Gastroesophageal sphincter (tissue), 4 donors: Measurements from ENCODE around the gene EVL. TPM values are rescaled to one million over a fixed set of nuclear protein-coding genes. Genes with fewer than 3 reads are reported as not detected.

Experiments used
- ATAC-seq: fragments of 150-250 bp; one replicate; pipeline ENCODE4 v1.9.1; 2016; ENCODE audit warnings: mild to moderate bottlenecking, moderate library complexity
- H3K27ac ChIP-seq, 4 donors: fragments of 200-600 bp; sonication (generic) in 3 of 4; 1 replicate in 3 of 4; 2 replicates in 1 of 4; pipeline ENCODE4 v1.5.1; 2016 to 2019
- H3K27me3 ChIP-seq: fragments of 200-600 bp; sonication (generic); one replicate; pipeline ENCODE4 v1.5.1; 2019
- H3K36me3 ChIP-seq, 2 donors: fragments of 200-600 bp; sonication (generic); one replicate each; pipeline ENCODE4 v1.5.1; 2019; ENCODE audit warnings: control low read depth in 1 of 2
- H3K4me1 ChIP-seq, 3 donors: fragments of 200-600 bp; sonication (generic); 1 replicate in 2 of 3; 2 replicates in 1 of 3; pipeline ENCODE4 v1.5.1; 2016 to 2019; ENCODE audit warnings: control low read depth in 2 of 3
- H3K4me3 ChIP-seq, 2 donors: fragments of 200-600 bp; sonication (generic); one replicate each; pipeline ENCODE4 v1.5.1; 2019; ENCODE audit warnings: mild to moderate bottlenecking in 1 of 2, moderate library complexity in 1 of 2
- H3K9me3 ChIP-seq, 3 donors: fragments of 200-600 bp; sonication (generic); one replicate each; pipeline ENCODE4 v1.5.1; 2017 to 2019; ENCODE audit warnings: control low read depth in 2 of 3
- EP300 ChIP-seq: sonication (generic); formaldehyde crosslinking; IDR thresholded peaks from one replicate; pipeline ENCODE4 v1.6.1; 2017; ENCODE audit warnings: antibody characterized with exemption, mild to moderate bottlenecking
- POLR2A ChIP-seq, 2 donors: fragments of 450-650 bp; IDR thresholded peaks; one replicate each; pipeline ENCODE4 v1.6.1; 2017; ENCODE audit warnings: antibody characterized with exemption in 2 of 2, mild to moderate bottlenecking in 2 of 2, moderate library complexity in 1 of 2
- POLR2AphosphoS5 ChIP-seq: sonication (generic); formaldehyde crosslinking; IDR thresholded peaks from one replicate; pipeline ENCODE4 v1.6.1; 2017; ENCODE audit warnings: antibody characterized with exemption
- WGBS, 2 donors: methylation state at CpG; one replicate each; pipeline ENCODE4 v1.1.5; 2018; ENCODE audit warnings: low coverage in 1 of 2; 5-methylcytosine and 5-hydroxymethylcytosine counted together
- total RNA-seq, 4 donors: library from RNA; depleted of rRNA; stranded (reverse); fragments of >200 nt; gene quantifications; one replicate each; pipeline ENCODE4 v1.1.0, GENCODE V29; 2016
- TF ChIP-seq, protein P1 (sequence below), 4 experiments: fragments of 200-600 bp in 2 of 4; fragments of 450-650 bp in 2 of 4; sonication (generic) in 1 of 4; IDR thresholded peaks; one replicate each; pipeline ENCODE4 v1.5.1; 2017 to 2019; ENCODE audit warnings: antibody characterized with exemption in 4 of 4, mild to moderate bottlenecking in 2 of 4, moderate library complexity in 2 of 4

The EVL gene
- total RNA-seq, 4 donors from 2014 or later: 36.1 to 42.6 (median 38.5) TPM

DNA sequence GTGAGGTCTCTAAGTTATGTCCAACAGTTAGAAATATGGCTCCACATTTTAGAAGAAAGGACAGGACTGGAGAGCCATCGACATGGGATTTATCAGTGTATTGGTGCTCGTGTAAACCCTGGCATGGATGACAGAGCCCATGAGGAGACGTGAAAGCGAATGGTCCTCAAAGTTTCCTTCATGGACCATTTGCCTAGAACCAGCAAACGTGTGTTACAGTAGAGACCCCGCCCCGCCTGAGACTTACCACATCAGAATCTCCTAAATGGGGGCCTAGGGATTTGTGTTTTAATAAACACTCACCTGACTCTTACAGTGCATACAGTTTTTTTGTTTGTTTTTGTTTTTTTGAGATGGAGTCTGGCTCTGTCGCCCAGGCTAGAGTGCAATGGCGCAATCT is 12.2 kb downstream of the EVL start:
- WGBS, 2 donors: 89 to 94% methylated on average over 7 to 9 of the region's 9 CpGs
- H3K27me3 ChIP-seq: no peaks in the 10 kb centered on the region
- H3K36me3 ChIP-seq: no peaks in the 10 kb centered on the region
- TF ChIP-seq EP300 (no peak), POLR2AphosphoS5 (no peak), POLR2A (IDR thresholded peaks at IDR 0.05) (no peak)
- TF ChIP-seq, protein P1, sequence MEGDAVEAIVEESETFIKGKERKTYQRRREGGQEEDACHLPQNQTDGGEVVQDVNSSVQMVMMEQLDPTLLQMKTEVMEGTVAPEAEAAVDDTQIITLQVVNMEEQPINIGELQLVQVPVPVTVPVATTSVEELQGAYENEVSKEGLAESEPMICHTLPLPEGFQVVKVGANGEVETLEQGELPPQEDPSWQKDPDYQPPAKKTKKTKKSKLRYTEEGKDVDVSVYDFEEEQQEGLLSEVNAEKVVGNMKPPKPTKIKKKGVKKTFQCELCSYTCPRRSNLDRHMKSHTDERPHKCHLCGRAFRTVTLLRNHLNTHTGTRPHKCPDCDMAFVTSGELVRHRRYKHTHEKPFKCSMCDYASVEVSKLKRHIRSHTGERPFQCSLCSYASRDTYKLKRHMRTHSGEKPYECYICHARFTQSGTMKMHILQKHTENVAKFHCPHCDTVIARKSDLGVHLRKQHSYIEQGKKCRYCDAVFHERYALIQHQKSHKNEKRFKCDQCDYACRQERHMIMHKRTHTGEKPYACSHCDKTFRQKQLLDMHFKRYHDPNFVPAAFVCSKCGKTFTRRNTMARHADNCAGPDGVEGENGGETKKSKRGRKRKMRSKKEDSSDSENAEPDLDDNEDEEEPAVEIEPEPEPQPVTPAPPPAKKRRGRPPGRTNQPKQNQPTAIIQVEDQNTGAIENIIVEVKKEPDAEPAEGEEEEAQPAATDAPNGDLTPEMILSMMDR (IDR thresholded peaks at IDR 0.05): no peak
- ATAC-seq: no peak
- peaks cover 0 to 31% (median 3%) of the 10 kb centered on the region in 3 donors for H3K4me1 ChIP-seq
- H3K9me3 ChIP-seq: no peaks in the 10 kb centered on the region
- no peak overlapping the region for H3K4me3 ChIP-seq
- peak overlapping the region in 1 of 4 donors; percentile 14 for H3K27ac ChIP-seq

DNA sequence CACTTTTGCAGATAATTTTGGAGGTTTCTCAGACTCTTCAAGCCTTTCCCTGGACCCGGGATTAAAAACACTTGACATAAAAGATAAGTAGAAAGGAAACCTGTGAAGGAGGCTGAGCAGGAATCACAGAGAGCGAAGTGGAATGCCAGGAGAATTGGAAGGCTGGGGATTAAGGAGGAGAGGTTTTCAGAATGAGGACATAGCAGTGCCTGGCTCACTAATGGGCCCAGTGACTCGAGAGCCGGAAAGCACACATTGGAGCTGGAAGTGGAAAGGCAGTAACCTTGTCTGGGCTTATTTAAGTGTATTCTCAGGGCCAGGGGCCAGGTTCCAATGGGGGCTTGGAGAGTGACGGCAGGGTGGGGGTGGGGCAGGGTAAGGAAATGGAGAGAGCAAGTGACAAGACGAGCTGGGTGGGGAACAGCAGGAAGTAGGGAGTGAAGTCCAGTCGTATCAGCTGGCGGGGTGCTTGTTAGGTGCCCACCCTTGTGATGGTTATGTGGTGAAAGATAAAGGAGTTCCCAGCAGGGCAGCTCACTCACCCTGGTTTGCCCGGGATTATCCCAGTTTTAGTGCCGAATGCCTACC is 13.1 kb downstream of the EVL start:
- TF ChIP-seq EP300: no peak
- no peak for TF ChIP-seq POLR2A (IDR thresholded peaks at IDR 0.05)
- Histone ChIP-seq H3K4me1 (peaks cover 0 to 31% (median 3%) of the 10 kb centered on the region in 3 donors), H3K27me3 (no peaks in the 10 kb centered on the region), H3K9me3 (no peaks in the 10 kb centered on the region), H3K27ac (no peak overlapping the region), H3K4me3 (no peak overlapping the region), H3K36me3 (no peaks in the 10 kb centered on the region)
- ATAC-seq: no peak
- 60 to 65% methylated on average over 7 of the region's 10 CpGs for WGBS, 2 donors

DNA sequence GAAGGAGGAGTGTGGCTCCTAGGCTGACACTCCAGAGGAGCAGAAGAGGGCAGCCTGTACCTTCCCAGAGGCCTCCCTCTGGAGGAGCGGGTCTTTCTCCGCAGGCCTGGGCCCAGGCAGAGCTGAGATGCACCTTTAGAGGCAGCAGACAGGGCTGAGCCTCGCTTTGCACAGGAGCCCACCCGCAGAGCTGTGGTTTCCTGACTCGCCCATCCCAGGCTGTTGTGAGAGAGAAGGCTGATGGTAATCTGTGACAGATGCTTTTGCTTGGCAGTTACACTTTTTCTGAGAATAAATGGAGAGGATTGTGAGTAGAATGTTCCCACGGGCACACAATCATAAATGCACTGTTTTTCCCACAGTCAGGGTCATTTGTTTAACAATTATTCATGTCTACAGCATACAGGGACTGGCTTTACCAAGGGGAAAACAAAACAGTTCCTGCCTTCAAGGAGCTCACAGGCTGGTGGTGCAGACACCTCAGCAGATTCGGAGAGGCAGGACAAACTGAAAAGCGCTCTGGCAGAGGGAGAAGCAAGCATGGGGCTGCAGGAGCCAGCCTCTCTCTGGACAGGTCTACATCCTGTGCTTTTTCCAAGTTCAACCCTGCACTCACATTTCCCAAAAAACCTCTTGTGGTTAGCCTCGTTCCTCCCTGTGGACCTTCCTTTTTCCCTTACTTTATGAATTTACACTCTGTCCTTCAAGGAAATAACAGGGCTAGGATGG is 13.9 kb downstream of the EVL start:
- 48 to 75% methylated on average over 3 to 4 of the region's 9 CpGs for WGBS, 2 donors
- Histone ChIP-seq H3K4me3 (no peak overlapping the region), H3K4me1 (peaks cover 0 to 26% (median 3%) of the 10 kb centered on the region in 3 donors), H3K36me3 (no peaks in the 10 kb centered on the region), H3K27me3 (no peaks in the 10 kb centered on the region), H3K27ac (peak overlapping the region in 1 of 4 donors; percentile 36), H3K9me3 (no peaks in the 10 kb centered on the region)
- ATAC-seq: no peak
- TF ChIP-seq POLR2AphosphoS5: no peak
- no peak for TF ChIP-seq EP300
- TF ChIP-seq, protein P1 (IDR thresholded peaks at IDR 0.05): no peak
- TF ChIP-seq POLR2A (IDR thresholded peaks at IDR 0.05): no peak

DNA sequence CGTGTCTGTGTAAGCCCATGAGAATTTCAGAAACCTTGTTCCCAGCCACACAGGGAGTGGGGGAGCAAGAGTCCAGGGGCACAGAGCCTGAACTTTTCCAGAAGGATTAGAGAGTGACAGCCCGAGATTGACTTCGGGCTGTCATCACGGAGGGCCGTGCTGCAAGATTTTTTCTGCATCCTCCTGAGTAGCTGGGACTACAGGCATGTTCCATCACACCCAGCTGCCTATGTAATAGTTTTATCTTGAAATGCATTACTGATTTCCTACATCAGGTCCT is 14.4 kb downstream of the EVL start:
- no peak for ATAC-seq
- no peaks in the 10 kb centered on the region for H3K9me3 ChIP-seq
- no peak overlapping the region for H3K4me3 ChIP-seq
- no peak overlapping the region for H3K27ac ChIP-seq
- TF ChIP-seq POLR2A (IDR thresholded peaks at IDR 0.05) (no peak), EP300 (no peak), POLR2AphosphoS5 (no peak)
- TF ChIP-seq, protein P1 (IDR thresholded peaks at IDR 0.05): no peak
- WGBS, 2 donors: 54 to 61% methylated on average over 4 to 5 of the region's 5 CpGs
- peaks cover 0 to 2% of the 10 kb centered on the region in 2 donors for H3K36me3 ChIP-seq
- H3K27me3 ChIP-seq: no peaks in the 10 kb centered on the region
- H3K4me1 ChIP-seq: peaks cover 0 to 26% (median 3%) of the 10 kb centered on the region in 3 donors

DNA sequence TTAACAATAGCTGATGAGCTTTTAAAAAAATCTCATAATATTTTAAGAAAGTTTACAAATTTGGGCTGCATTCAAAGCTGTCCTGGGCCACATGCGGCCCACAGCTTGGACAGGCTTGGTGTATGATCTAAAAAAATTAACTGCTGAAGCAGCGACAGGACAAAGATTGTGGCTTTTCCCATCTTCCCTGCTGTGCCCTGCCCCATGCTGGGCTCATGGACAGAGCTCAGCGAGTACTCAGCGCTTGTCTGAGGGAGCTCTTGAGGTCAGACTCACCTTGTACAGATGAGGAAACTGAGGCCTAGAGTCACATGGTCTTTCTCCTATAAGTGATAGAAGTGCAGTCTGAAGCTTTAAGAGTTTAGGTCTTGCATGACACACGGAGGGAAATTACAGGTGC is 15.0 kb downstream of the EVL start:
- no peak overlapping the region for H3K27ac ChIP-seq
- TF ChIP-seq EP300: no peak
- TF ChIP-seq POLR2A (IDR thresholded peaks at IDR 0.05): no peak
- TF ChIP-seq POLR2AphosphoS5: no peak
- TF ChIP-seq, protein P1 (IDR thresholded peaks at IDR 0.05): no peak
- no peaks in the 10 kb centered on the region for H3K9me3 ChIP-seq
- peaks cover 0 to 26% (median 3%) of the 10 kb centered on the region in 3 donors for H3K4me1 ChIP-seq
- WGBS, 2 donors: 93 to 98% methylated on average over 3 to 5 of the region's 5 CpGs
- ATAC-seq: no peak
- no peak overlapping the region for H3K4me3 ChIP-seq
- no peaks in the 10 kb centered on the region for H3K27me3 ChIP-seq
- H3K36me3 ChIP-seq: peaks cover 0 to 7% of the 10 kb centered on the region in 2 donors
